Measurements from ENCODE around the gene PLEKHD1.

Gene PLEKHD1

DNA sequence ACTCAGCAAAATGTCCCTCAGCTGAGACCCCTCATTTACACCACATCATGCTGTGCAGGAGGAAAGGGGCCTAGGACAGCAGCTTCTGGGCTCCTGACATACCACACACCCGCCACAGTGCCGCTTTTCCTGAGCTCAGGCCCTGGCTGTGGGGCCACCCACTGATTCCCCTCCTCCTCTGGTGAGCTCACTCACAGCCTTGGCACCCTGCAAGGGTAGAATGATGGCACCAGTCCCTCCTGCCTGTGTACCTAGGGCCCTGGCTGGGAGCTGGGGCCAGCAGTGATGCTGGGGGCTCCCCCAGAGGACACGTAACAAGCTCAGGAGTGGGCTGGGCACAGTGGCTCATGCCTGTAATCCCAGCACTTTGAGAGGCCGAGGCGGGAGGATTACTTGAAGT, 44.4 kb downstream of the PLEKHD1 start:
- no peak for DNase-seq (ENCODE audit: low spot score)
- no peak overlapping the region for H3K27ac ChIP-seq
- TF ChIP-seq, protein P1, sequence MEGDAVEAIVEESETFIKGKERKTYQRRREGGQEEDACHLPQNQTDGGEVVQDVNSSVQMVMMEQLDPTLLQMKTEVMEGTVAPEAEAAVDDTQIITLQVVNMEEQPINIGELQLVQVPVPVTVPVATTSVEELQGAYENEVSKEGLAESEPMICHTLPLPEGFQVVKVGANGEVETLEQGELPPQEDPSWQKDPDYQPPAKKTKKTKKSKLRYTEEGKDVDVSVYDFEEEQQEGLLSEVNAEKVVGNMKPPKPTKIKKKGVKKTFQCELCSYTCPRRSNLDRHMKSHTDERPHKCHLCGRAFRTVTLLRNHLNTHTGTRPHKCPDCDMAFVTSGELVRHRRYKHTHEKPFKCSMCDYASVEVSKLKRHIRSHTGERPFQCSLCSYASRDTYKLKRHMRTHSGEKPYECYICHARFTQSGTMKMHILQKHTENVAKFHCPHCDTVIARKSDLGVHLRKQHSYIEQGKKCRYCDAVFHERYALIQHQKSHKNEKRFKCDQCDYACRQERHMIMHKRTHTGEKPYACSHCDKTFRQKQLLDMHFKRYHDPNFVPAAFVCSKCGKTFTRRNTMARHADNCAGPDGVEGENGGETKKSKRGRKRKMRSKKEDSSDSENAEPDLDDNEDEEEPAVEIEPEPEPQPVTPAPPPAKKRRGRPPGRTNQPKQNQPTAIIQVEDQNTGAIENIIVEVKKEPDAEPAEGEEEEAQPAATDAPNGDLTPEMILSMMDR (IDR thresholded peaks at IDR 0.05): no peak
- H3K4me3 ChIP-seq: no peak overlapping the region

GRCh38 chr14:69529563-69529962, 45.0 kb downstream of the PLEKHD1 start:
- DNase-seq (ENCODE audit: low spot score): no peak
- Histone ChIP-seq H3K4me3 (no peak overlapping the region), H3K27ac (no peak overlapping the region)
- TF ChIP-seq, protein P1 (IDR thresholded peaks at IDR 0.05): no peak

- no peak for DNase-seq (ENCODE audit: low spot score)
- Histone ChIP-seq H3K27ac (no peak overlapping the region), H3K4me3 (no peak overlapping the region)
- TF ChIP-seq, protein P1 (IDR thresholded peaks at IDR 0.05): no peak
Measured at GRCh38 chr14:69530095-69530494, 45.6 kb downstream of the PLEKHD1 start.

- Histone ChIP-seq H3K27ac (no peak overlapping the region), H3K4me3 (no peak overlapping the region)
- no peak for DNase-seq (ENCODE audit: low spot score)
- TF ChIP-seq, protein P1 (IDR thresholded peaks at IDR 0.05): no peak
Measured at GRCh38 chr14:69531135-69531534, 46.6 kb downstream of the PLEKHD1 start.

GRCh38 chr14:69532561-69533340, 48.2 kb downstream of the PLEKHD1 start:
- DNase-seq (ENCODE audit: low spot score): no peak
- TF ChIP-seq, protein P1 (IDR thresholded peaks at IDR 0.05): no peak
- Histone ChIP-seq H3K4me3 (no peak overlapping the region), H3K27ac (no peak overlapping the region)

GRCh38 chr14:69535230-69535848, 50.8 kb downstream of the PLEKHD1 start:
- DNase-seq (ENCODE audit: low spot score): no peak
- Histone ChIP-seq H3K4me3 (no peak overlapping the region), H3K27ac (no peak overlapping the region)
- TF ChIP-seq, protein P1 (IDR thresholded peaks at IDR 0.05): peak; percentile 28

GRCh38 chr14:69536971-69537370, 52.4 kb downstream of the PLEKHD1 start:
- TF ChIP-seq, protein P1 (IDR thresholded peaks at IDR 0.05): no peak
- no peak overlapping the region for H3K4me3 ChIP-seq
- no peak for DNase-seq (ENCODE audit: low spot score)
- H3K27ac ChIP-seq: no peak overlapping the region

All from coronary artery (tissue), 2 donors.